K562 (cell line): ENCODE measurements around the gene SET. TPM values are rescaled to one million over a fixed set of nuclear protein-coding genes. Genes with fewer than 3 reads are reported as not detected.

Experiments
- ARID4B ChIP-seq: sonication (generic); formaldehyde crosslinking; IDR thresholded peaks from 2 replicates; pipeline ENCODE4 v1.8.0; 2022; ENCODE audit warnings: mild to moderate bottlenecking, missing genetic modification reagents
- CBX5 ChIP-seq: IDR thresholded peaks from 2 replicates; pipeline ENCODE4 v1.6.1; 2014; ENCODE audit warnings: low read depth, borderline replicate concordance
- FIP1L1 ChIP-seq: fragments of 200-400 bp; formaldehyde crosslinking; IDR thresholded peaks from 2 replicates; pipeline ENCODE4 v1.6.1; 2018; ENCODE audit warnings: mild to moderate bottlenecking, low read depth, low read length; ENCODE audit not compliant: poor library complexity, severe bottlenecking
- KLF16 ChIP-seq: IDR thresholded peaks from 2 replicates; pipeline ENCODE4 v1.6.1; 2016; ENCODE audit warnings: antibody characterized with exemption
- LEF1 ChIP-seq: fragments of 450-650 bp; IDR thresholded peaks from 2 replicates; pipeline ENCODE4 v1.6.1; 2016; ENCODE audit warnings: mild to moderate bottlenecking
- MEF2A ChIP-seq: IDR thresholded peaks from 2 replicates; pipeline ENCODE4 v1.6.1; 2011; ENCODE audit warnings: low read depth, mild to moderate bottlenecking, low read length, moderate library complexity; ENCODE audit not compliant: control insufficient read depth
- POLR2G ChIP-seq: fragments of 200-400 bp; formaldehyde crosslinking; IDR thresholded peaks from 2 replicates; pipeline ENCODE4 v1.6.1; 2017; ENCODE audit warnings: low read depth, mild to moderate bottlenecking, antibody characterized with exemption, low read length, moderate library complexity
- TBP ChIP-seq: optimal IDR thresholded peaks from 2 replicates; pipeline ENCODE3; 2011; ENCODE audit warnings: low read depth, low read length, improper control_type of control experiment
- U2AF1 ChIP-seq: fragments of 200-400 bp; formaldehyde crosslinking; optimal IDR thresholded peaks from 2 replicates; pipeline ENCODE3; 2017; ENCODE audit warnings: mild to moderate bottlenecking, low read depth, low read length, moderate library complexity
- ZNF175 ChIP-seq: fragments of 200-800 bp; sonication (Bioruptor generic); IDR thresholded peaks from 2 replicates; pipeline ENCODE4 v1.6.1; 2016; ENCODE audit warnings: low read depth, mild to moderate bottlenecking, missing genetic modification characterization, missing compliant biosample characterization
- ZNF316 ChIP-seq: fragments of 450-650 bp; IDR thresholded peaks from 2 replicates; pipeline ENCODE4 v1.6.1; 2016
- ZNF324 ChIP-seq: fragments of 250-450 bp; sonication (Bioruptor Pico); IDR thresholded peaks from 2 replicates; pipeline ENCODE4 v1.4.0; 2020; ENCODE audit warnings: mild to moderate bottlenecking
- ZNF407 ChIP-seq: fragments of 450-650 bp; IDR thresholded peaks from 2 replicates; pipeline ENCODE4 v1.6.1; 2016; ENCODE audit warnings: low read depth
- polyA plus RNA-seq, 8 experiments: library from polyadenylated mRNA; depleted of rRNA in 4 of 8; stranded (reverse) in 5 of 8; unstranded in 3 of 8; fragments of >200 nt; fragmentation: Nextera tagmentation in 2 of 8; fragmentation: Illumina TruSeq in 1 of 8; extraction: Ambion mirVana in 2 of 8; extraction: Trizol in 1 of 8; gene quantifications; 2 replicates each; pipeline versions ENCODE4 v1.2.1 to v1.2.3, GENCODE V29; 2011 to 2014; ENCODE audit warnings: inconsistent platforms in 1 of 8, missing spikeins in 1 of 8
- total RNA-seq, 7 experiments: library from RNA; depleted of rRNA in 6 of 7; stranded (reverse); fragments of >200 nt in 6 of 7; fragmentation: Illumina TruSeq in 2 of 7; extraction: Trizol in 2 of 7; gene quantifications; 2 replicates each; pipeline versions ENCODE4 v1.2.1 to v1.2.3, GENCODE V29; 2011 to 2021; ENCODE audit warnings: low replicate concordance in 1 of 7

SET gene
- total and polyA plus RNA-seq, 9 of the 15 experiments (the other 6 are each of a cell fraction or from before 2014, with no cell fraction given), result 404 to 1,447 (median 907) TPM

GRCh38 chr9:128656416-128657343, 32.3 kb upstream of the SET start, which contains the start of gene DYNC2I2 (continued):
- TF ChIP-seq LEF1 (peak; percentile 64; the same call in 1 of the 2 replicates), ARID4B (peak; percentile 84; the same call in 1 of the 2 replicates), ZNF316 (no peak), ZNF175 (peak; percentile 98), CBX5 (peak; percentile 51; the same call in 1 of the 2 replicates), ZNF324 (peak; percentile 78), U2AF1 (peak; percentile 70), POLR2G (peak; percentile 99), ZNF407 (no peak), TBP (peak; percentile 87), KLF16 (no peak), FIP1L1 (peak; percentile 95), MEF2A (0 out of 2 replicates have a peak, but pooled peaks have one; percentile 1)
